Ascending aorta (tissue), 2 donors: Measurements from ENCODE around the gene DUSP5. TPM values are rescaled to one million over a fixed set of nuclear protein-coding genes. Genes with fewer than 3 reads are reported as not detected.

Experiments
- DNase-seq, 2 donors: peaks; one replicate each; pipeline ENCODE4 v3.0.0-alpha.2; 2019; ENCODE audit warnings: low spot score in 2 of 2
- H3K27ac ChIP-seq, 2 donors: fragments of 200-600 bp; sonication (generic); one replicate each; pipeline ENCODE4 v1.5.1; 2016 to 2017; ENCODE audit warnings: mild to moderate bottlenecking in 1 of 2
- H3K27me3 ChIP-seq: fragments of 200-600 bp; sonication (generic); one replicate; pipeline ENCODE4 v1.5.1; 2017
- H3K36me3 ChIP-seq, 2 donors: fragments of 200-600 bp; sonication (generic); one replicate each; pipeline ENCODE4 v1.5.1; 2016
- H3K4me1 ChIP-seq, 2 donors: fragments of 200-600 bp; sonication (generic); one replicate each; pipeline ENCODE4 v1.5.1; 2016 to 2017; ENCODE audit warnings: mild to moderate bottlenecking in 1 of 2
- H3K4me3 ChIP-seq, 2 donors: fragments of 200-600 bp; sonication (generic); one replicate each; pipeline ENCODE4 v1.5.1; 2016 to 2017; ENCODE audit warnings: mild to moderate bottlenecking in 1 of 2
- H3K9me3 ChIP-seq, 2 donors: fragments of 200-600 bp; sonication (generic); one replicate each; pipeline ENCODE4 v1.5.1; 2016
- CTCF ChIP-seq, 3 experiments: fragments of 200-600 bp in 2 of 3; fragments of 450-650 bp in 1 of 3; sonication (generic) in 2 of 3; IDR thresholded peaks; one replicate each; pipeline ENCODE4 v1.5.1; 2016 to 2019; ENCODE audit warnings: antibody characterized with exemption in 3 of 3, mild to moderate bottlenecking in 1 of 3, moderate library complexity in 1 of 3
- intact Hi-C: fragments of 100-400 bp; cut with DNase I; formaldehyde crosslinking; loops from one replicate; pipeline ENCODE4 v1.15.1; 2023
- total RNA-seq: library from RNA; depleted of rRNA; stranded (reverse); fragments of >200 nt; gene quantifications from one replicate; pipeline ENCODE4 v1.1.0, GENCODE V29; 2016

The DUSP5 gene
- total RNA-seq, 1 donor from 2014 or later = 26.9 TPM

GRCh38 chr10:110488940-110489339 is 8.8 kb upstream of the DUSP5 start:
- Histone ChIP-seq H3K27me3 (no peaks in the 10 kb centered on the region), H3K9me3 (no peaks in the 10 kb centered on the region), H3K27ac (no peak overlapping the region), H3K36me3 (no peaks in the 10 kb centered on the region), H3K4me3 (no peak overlapping the region), H3K4me1 (no peaks in the 10 kb centered on the region)
- TF ChIP-seq CTCF (IDR thresholded peaks at IDR 0.05) = no peak
- DNase-seq = no peak
- intact Hi-C loops = no loop called here

- no peak for TF ChIP-seq CTCF (IDR thresholded peaks at IDR 0.05)
- intact Hi-C loops = loop anchor here (10.0 kb wide), 1 partner anchor 424 kb away; the partner anchor contains the start of genes BBIP1 and SHOC2
- Histone ChIP-seq H3K4me1 (no peaks in the 10 kb centered on the region), H3K9me3 (no peaks in the 10 kb centered on the region), H3K36me3 (no peaks in the 10 kb centered on the region), H3K27ac (no peak overlapping the region), H3K4me3 (no peak overlapping the region), H3K27me3 (no peaks in the 10 kb centered on the region)
- no peak for DNase-seq
Observed at GRCh38 chr10:110490640-110491039, 7.1 kb upstream of the DUSP5 start.

- no peak overlapping the region for H3K27ac ChIP-seq
- intact Hi-C loops = loop anchor here (10.0 kb wide), 1 partner anchor 423 kb away; the partner anchor contains the start of genes BBIP1 and SHOC2
- H3K27me3 ChIP-seq = no peaks in the 10 kb centered on the region
- no peak for TF ChIP-seq CTCF (IDR thresholded peaks at IDR 0.05)
- H3K9me3 ChIP-seq = no peaks in the 10 kb centered on the region
- H3K4me1 ChIP-seq = no peaks in the 10 kb centered on the region
- no peaks in the 10 kb centered on the region for H3K36me3 ChIP-seq
- no peak overlapping the region for H3K4me3 ChIP-seq
- no peak for DNase-seq
Observed at GRCh38 chr10:110491346-110491745, 6.4 kb upstream of the DUSP5 start.

- H3K4me1 ChIP-seq = peaks cover 0 to 4% of the 10 kb centered on the region in 2 donors
- intact Hi-C loops = loop anchor here (10.0 kb wide), 1 partner anchor 423 kb away; the partner anchor contains the start of genes BBIP1 and SHOC2
Observed at GRCh38 chr10:110492069-110492822, 5.5 kb upstream of the DUSP5 start.

GRCh38 chr10:110493832-110494426 is 3.8 kb upstream of the DUSP5 start:
- intact Hi-C loops = loop anchor here (10.0 kb wide), 1 partner anchor 421 kb away; the partner anchor contains the start of genes BBIP1 and SHOC2
- H3K4me1 ChIP-seq = peaks cover 0 to 10% of the 10 kb centered on the region in 2 donors
- H3K27me3 ChIP-seq = no peaks in the 10 kb centered on the region
- H3K9me3 ChIP-seq = no peaks in the 10 kb centered on the region
- H3K27ac ChIP-seq = no peak overlapping the region
- H3K4me3 ChIP-seq = no peak overlapping the region
- H3K36me3 ChIP-seq = no peaks in the 10 kb centered on the region
- TF ChIP-seq CTCF (IDR thresholded peaks at IDR 0.05) = no peak
- DNase-seq = no peak

More at GRCh38 chr10:110492069-110492822, 5.5 kb upstream of the DUSP5 start:
- Histone ChIP-seq H3K9me3 (no peaks in the 10 kb centered on the region), H3K36me3 (no peaks in the 10 kb centered on the region), H3K27ac (no peak overlapping the region), H3K27me3 (no peaks in the 10 kb centered on the region), H3K4me3 (no peak overlapping the region)
- no peak for DNase-seq
- no peak for TF ChIP-seq CTCF (IDR thresholded peaks at IDR 0.05)
